ENCODE data around the gene ZBTB46.

- TF ChIP-seq RELA (IDR thresholded peaks at IDR 0.05; ENCODE audit: borderline replicate concordance, partially characterized antibody) (no peak), POLR2AphosphoS2 (IDR thresholded peaks at IDR 0.05; ENCODE audit: low read depth, low read length) (no peak), ATF3 (IDR thresholded peaks at IDR 0.05; ENCODE audit: borderline replicate concordance, extremely low read depth, low read depth, low read length) (no peak), POLR2A (IDR thresholded peaks at IDR 0.05; ENCODE audit: low read depth, low read length) (no peak), CHD4 (IDR thresholded peaks at IDR 0.05) (no peak), ZNF384 (IDR thresholded peaks at IDR 0.05; ENCODE audit: borderline replicate concordance, low read depth, low read length) (no peak)
- TF ChIP-seq, protein P1, sequence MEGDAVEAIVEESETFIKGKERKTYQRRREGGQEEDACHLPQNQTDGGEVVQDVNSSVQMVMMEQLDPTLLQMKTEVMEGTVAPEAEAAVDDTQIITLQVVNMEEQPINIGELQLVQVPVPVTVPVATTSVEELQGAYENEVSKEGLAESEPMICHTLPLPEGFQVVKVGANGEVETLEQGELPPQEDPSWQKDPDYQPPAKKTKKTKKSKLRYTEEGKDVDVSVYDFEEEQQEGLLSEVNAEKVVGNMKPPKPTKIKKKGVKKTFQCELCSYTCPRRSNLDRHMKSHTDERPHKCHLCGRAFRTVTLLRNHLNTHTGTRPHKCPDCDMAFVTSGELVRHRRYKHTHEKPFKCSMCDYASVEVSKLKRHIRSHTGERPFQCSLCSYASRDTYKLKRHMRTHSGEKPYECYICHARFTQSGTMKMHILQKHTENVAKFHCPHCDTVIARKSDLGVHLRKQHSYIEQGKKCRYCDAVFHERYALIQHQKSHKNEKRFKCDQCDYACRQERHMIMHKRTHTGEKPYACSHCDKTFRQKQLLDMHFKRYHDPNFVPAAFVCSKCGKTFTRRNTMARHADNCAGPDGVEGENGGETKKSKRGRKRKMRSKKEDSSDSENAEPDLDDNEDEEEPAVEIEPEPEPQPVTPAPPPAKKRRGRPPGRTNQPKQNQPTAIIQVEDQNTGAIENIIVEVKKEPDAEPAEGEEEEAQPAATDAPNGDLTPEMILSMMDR (IDR thresholded peaks at IDR 0.05 in 2 of 3, conservative IDR thresholded peaks at IDR 0.05 in 1 of 3; ENCODE audit: control insufficient read depth in 2 of 3, extremely low read depth in 1 of 3, insufficient read depth in 1 of 3, low read depth in 3 of 3, low read length in 3 of 3) = no peak
- TF ChIP-seq, protein P2, sequence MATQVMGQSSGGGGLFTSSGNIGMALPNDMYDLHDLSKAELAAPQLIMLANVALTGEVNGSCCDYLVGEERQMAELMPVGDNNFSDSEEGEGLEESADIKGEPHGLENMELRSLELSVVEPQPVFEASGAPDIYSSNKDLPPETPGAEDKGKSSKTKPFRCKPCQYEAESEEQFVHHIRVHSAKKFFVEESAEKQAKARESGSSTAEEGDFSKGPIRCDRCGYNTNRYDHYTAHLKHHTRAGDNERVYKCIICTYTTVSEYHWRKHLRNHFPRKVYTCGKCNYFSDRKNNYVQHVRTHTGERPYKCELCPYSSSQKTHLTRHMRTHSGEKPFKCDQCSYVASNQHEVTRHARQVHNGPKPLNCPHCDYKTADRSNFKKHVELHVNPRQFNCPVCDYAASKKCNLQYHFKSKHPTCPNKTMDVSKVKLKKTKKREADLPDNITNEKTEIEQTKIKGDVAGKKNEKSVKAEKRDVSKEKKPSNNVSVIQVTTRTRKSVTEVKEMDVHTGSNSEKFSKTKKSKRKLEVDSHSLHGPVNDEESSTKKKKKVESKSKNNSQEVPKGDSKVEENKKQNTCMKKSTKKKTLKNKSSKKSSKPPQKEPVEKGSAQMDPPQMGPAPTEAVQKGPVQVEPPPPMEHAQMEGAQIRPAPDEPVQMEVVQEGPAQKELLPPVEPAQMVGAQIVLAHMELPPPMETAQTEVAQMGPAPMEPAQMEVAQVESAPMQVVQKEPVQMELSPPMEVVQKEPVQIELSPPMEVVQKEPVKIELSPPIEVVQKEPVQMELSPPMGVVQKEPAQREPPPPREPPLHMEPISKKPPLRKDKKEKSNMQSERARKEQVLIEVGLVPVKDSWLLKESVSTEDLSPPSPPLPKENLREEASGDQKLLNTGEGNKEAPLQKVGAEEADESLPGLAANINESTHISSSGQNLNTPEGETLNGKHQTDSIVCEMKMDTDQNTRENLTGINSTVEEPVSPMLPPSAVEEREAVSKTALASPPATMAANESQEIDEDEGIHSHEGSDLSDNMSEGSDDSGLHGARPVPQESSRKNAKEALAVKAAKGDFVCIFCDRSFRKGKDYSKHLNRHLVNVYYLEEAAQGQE (IDR thresholded peaks at IDR 0.05; ENCODE audit: low read depth, low read length) = no peak
- TF ChIP-seq, protein P3, sequence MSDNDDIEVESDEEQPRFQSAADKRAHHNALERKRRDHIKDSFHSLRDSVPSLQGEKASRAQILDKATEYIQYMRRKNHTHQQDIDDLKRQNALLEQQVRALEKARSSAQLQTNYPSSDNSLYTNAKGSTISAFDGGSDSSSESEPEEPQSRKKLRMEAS (IDR thresholded peaks at IDR 0.05; ENCODE audit: low read depth, low read length) = no peak
Measured at GRCh38 chr20:63842258-63842657, 11.2 kb upstream of the ZBTB46 start.

Measured in GM12878 (cell line).